GM12873 (cell line): ENCODE results near the gene KAZN.

Source experiments
- CTCF ChIP-seq: IDR thresholded peaks from 2 replicates; pipeline ENCODE4 v1.5.1; 2012; ENCODE audit warnings: low read depth, mild to moderate bottlenecking, moderate library complexity, low read length, control low read depth; ENCODE audit not compliant: insufficient read depth; ENCODE audit errors: missing control alignments

Gene KAZN

GRCh38 chr1:14746393-14746792 lies 147.9 kb downstream of the KAZN start:
- TF ChIP-seq CTCF = no peak

- no peak for TF ChIP-seq CTCF
Observed at GRCh38 chr1:14748151-14748550, 149.7 kb downstream of the KAZN start.

GRCh38 chr1:14748977-14749376 lies 150.5 kb downstream of the KAZN start:
- TF ChIP-seq CTCF = no peak

- TF ChIP-seq CTCF = no peak
Observed at GRCh38 chr1:14750490-14750889, 152.0 kb downstream of the KAZN start.

GRCh38 chr1:14755518-14756252 lies 157.2 kb downstream of the KAZN start:
- TF ChIP-seq CTCF = no peak

GRCh38 chr1:14756589-14757285 lies 158.3 kb downstream of the KAZN start:
- TF ChIP-seq CTCF = no peak

GRCh38 chr1:14757286-14757625 lies 158.8 kb downstream of the KAZN start:
- no peak for TF ChIP-seq CTCF
